Muscle of leg (tissue), 11 donors: ENCODE measurements around the gene INHBB. TPM values are rescaled to one million over a fixed set of nuclear protein-coding genes. Genes with fewer than 3 reads are reported as not detected.

Source experiments
- DNase-seq: peaks from one replicate; pipeline ENCODE4 v3.0.0; 2013
- H3K27ac ChIP-seq: one replicate; pipeline ENCODE4 v1.5.1; 2013; ENCODE audit warnings: mild to moderate bottlenecking, low read length, control low read depth
- H3K27me3 ChIP-seq: one replicate; pipeline ENCODE4 v1.6.1; 2013; ENCODE audit warnings: low read length; ENCODE audit not compliant: control insufficient read depth, insufficient read depth
- H3K36me3 ChIP-seq: one replicate; pipeline ENCODE4 v1.6.1; 2013; ENCODE audit warnings: low read length; ENCODE audit not compliant: control insufficient read depth, insufficient read depth
- H3K4me1 ChIP-seq: one replicate; pipeline ENCODE4 v1.6.1; 2013; ENCODE audit warnings: low read length; ENCODE audit not compliant: control insufficient read depth, insufficient read depth
- H3K4me3 ChIP-seq: one replicate; pipeline ENCODE4 v1.5.1; 2013; ENCODE audit warnings: low read length, control low read depth
- H3K9me3 ChIP-seq: replicated peaks from 2 replicates; pipeline ENCODE4 v1.6.1; 2013; ENCODE audit warnings: low read depth, low read length; ENCODE audit not compliant: control insufficient read depth
- WGBS: methylation state at CpG from one replicate; pipeline ENCODE4 v1.1.5; 2013; ENCODE audit warnings: missing lambda C conversion rate; ENCODE audit not compliant: insufficient coverage; 5-methylcytosine and 5-hydroxymethylcytosine counted together
- polyA plus RNA-seq, 8 donors: library from polyadenylated mRNA; unstranded; fragments of 120-200 nt; gene quantifications; one replicate each; pipeline versions ENCODE4 v1.2.1 to v1.2.3, GENCODE V29; 2013; ENCODE audit warnings: inconsistent platforms in 1 of 8, low replicate concordance in 1 of 8; ENCODE audit not compliant: insufficient read length in 8 of 8, insufficient read depth in 1 of 8
- total RNA-seq: library from RNA; stranded (reverse); fragments of 120-200 nt; gene quantifications from one replicate; pipeline ENCODE4 v1.2.4, GENCODE V29; 2013

The INHBB gene
- total and polyA plus RNA-seq, 9 donors: 0.24 to 1.2 (median 0.44) TPM

DNA sequence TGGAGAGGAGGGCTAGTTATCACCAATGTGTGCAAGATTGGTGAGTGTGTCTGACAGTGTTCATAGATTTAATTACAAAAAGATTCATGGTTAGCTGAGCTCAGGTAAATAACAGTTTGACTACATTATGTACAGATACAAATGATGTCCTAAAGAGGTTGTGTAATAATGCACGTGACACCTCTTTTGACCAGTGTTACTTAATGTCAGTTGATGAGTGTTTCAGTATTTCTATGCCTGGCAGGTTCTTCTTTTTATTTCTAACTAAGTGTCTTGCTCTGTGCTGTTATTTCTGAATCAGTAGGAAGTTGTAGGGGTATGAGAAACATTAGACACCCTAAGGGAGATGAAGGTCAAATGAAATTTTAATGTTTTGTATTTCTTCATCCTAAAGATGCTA is 7.9 kb upstream of the INHBB start:
- peaks cover 3% of the 10 kb centered on the region for H3K9me3 ChIP-seq
- H3K27me3 ChIP-seq: peaks cover 41% of the 10 kb centered on the region
- no peaks in the 10 kb centered on the region for H3K36me3 ChIP-seq
- H3K4me3 ChIP-seq: no peak overlapping the region
- no CpG with 5 or more reads among the region's 1 CpG for WGBS
- no peak overlapping the region for H3K27ac ChIP-seq
- no peak for DNase-seq
- peaks cover 2% of the 10 kb centered on the region for H3K4me1 ChIP-seq

DNA sequence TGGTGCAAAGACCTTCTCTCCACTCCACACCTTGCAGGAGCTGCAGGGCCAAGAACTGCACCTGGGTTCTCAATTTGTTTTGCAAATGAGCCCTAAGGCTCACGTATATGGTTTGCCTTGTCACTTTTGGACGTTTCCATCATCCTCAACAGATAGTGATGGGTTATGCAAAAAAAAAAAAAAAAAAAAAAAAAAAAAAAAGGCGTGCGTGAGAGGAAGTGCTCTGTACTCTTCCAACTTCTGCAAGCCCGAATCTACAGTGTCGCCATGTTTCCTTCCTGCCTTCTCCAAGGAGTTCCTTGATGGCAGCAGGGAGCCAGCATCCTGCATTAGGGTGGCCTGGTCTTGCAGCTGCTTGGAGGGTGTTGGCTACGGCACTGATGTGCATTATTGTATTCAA is 4.0 kb upstream of the INHBB start:
- peaks cover 67% of the 10 kb centered on the region for H3K27me3 ChIP-seq
- H3K4me1 ChIP-seq: peaks cover 25% of the 10 kb centered on the region
- 79% methylated on average over 1 of the region's 7 CpGs for WGBS
- no peaks in the 10 kb centered on the region for H3K9me3 ChIP-seq
- DNase-seq: no peak
- no peak overlapping the region for H3K4me3 ChIP-seq
- no peaks in the 10 kb centered on the region for H3K36me3 ChIP-seq
- H3K27ac ChIP-seq: no peak overlapping the region

DNA sequence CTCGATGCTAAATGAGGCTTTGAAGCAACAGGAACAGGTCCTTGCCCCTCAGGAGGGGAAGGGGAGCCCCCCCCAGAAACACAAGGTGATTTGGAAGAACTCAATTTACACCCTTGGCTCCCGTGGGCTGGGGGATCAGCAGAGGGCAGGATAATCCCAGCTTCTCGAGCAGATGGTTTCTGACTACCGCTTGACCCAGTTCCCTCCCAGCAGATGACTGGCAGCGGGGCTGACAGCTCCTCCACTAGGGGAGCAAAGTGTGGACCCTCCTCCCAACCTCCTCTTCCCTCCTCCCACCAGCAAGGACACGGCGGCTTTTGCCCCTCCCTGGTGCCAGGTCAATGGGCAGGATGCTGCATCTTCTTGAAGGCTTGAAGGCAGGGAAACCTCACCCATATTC is 3.5 kb upstream of the INHBB start:
- Histone ChIP-seq H3K4me1 (peaks cover 28% of the 10 kb centered on the region), H3K27me3 (peaks cover 72% of the 10 kb centered on the region), H3K4me3 (no peak overlapping the region), H3K27ac (no peak overlapping the region), H3K36me3 (no peaks in the 10 kb centered on the region), H3K9me3 (no peaks in the 10 kb centered on the region)
- no peak for DNase-seq
- WGBS: 38% methylated on average over 4 of the region's 7 CpGs

DNA sequence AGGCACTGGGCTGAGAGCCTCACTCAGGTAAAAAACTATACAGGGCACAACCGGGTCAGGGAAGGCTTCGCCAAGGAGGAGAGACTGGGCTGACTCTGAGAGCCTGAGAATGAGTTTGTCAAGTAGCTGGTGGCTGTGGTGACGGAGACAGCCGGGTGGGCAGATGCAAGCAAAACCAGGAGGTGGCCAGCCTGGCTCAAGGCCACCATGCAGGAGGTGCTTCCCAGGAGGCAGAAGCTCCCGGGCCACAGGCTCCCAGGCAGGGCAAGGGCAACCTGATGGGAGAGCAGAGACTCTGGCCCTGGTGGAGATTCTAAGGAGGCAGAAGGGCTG is 2.9 kb upstream of the INHBB start:
- no peak for DNase-seq

DNA sequence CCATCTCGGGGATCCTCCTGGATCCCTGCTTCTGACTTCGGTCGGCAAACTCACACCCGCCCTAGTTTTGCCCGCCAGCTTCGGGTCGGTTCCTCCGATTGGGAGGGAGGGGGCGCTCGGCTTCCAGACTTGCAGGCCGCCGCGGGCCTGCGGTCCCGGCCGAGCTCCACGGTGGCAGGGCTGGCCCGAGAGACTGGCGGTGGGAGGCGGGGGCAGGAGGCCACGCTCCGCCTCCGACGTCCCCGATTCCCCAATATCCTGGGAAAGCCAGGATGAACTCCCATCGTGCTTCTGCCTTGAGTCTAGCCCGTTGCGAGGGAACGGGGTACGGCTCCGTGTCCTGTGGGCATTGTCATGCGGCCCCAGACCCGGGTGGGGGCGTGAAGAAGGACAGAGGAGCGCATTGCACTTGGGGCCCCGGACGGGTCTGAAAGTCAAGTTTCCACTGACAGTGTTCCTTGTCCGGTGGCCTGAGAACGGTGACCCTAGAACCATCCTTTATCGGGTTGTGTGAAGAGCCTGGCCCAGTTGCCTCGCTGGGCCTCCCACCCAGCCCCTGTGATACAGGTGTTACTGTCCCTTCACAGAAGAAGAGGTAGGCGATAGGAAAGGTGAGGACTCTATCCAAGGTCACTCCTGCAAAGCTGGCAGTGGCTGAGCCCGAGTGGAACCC is 2.4 kb upstream of the INHBB start:
- 3% methylated on average over 43 of the region's 43 CpGs for WGBS
- Histone ChIP-seq H3K36me3 (no peaks in the 10 kb centered on the region), H3K27me3 (peaks cover 81% of the 10 kb centered on the region), H3K4me3 (peak overlapping the region; percentile 13), H3K4me1 (peaks cover 31% of the 10 kb centered on the region), H3K27ac (no peak overlapping the region), H3K9me3 (no peaks in the 10 kb centered on the region)
- peak; percentile 86 for DNase-seq

More for the DNA sequence above, 2.9 kb upstream of the INHBB start:
- 31% methylated on average over 5 of the region's 5 CpGs for WGBS
- peaks cover 30% of the 10 kb centered on the region for H3K4me1 ChIP-seq
- H3K36me3 ChIP-seq: no peaks in the 10 kb centered on the region
- H3K9me3 ChIP-seq: no peaks in the 10 kb centered on the region
- H3K4me3 ChIP-seq: no peak overlapping the region
- peaks cover 78% of the 10 kb centered on the region for H3K27me3 ChIP-seq
- no peak overlapping the region for H3K27ac ChIP-seq

DNA sequence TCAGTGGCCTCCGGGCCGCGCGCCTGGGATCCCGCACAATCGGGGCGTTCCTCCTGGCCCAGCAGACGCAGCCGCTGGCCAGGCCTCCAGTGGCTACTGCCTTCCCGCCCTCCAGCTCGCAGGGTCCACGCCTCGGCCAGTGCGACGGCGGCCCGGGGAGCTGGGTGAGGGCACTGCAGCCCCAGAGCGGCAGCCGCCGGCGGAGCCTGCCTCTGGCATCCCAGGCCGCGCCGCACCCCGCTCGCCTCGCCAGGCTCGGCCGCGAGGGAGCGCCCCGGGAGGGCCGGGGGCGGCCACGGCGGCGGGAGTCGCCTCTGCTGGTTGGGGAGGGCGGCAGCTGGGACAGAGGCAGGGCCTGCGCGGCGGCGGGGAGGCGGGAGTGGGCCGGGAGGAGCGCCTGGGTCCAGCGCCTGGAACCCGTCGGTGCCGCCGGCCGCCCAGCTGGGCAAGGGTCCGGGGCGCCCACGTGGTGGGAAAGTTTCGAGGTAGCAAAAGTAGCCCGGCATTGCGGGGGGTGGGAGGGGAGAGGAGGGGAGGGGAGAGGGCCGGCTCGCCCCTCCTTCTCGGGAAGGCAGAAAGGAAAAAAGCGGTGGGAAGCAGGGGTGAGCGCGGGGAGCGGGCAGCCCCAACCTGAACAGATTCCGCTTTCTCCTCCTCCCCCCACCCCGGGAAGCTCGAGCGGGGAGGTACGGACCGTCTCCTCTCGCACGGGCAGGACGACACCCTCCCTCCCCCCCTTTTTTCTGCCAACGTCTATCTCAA is 1.5 kb upstream of the INHBB start:
- 1% methylated on average over 50 of the region's 75 CpGs for WGBS
- no peak for DNase-seq
- H3K9me3 ChIP-seq: no peaks in the 10 kb centered on the region
- peak overlapping the region; percentile 21 for H3K4me3 ChIP-seq
- H3K27me3 ChIP-seq: peaks cover 83% of the 10 kb centered on the region
- H3K4me1 ChIP-seq: peaks cover 35% of the 10 kb centered on the region
- no peaks in the 10 kb centered on the region for H3K36me3 ChIP-seq
- no peak overlapping the region for H3K27ac ChIP-seq

DNA sequence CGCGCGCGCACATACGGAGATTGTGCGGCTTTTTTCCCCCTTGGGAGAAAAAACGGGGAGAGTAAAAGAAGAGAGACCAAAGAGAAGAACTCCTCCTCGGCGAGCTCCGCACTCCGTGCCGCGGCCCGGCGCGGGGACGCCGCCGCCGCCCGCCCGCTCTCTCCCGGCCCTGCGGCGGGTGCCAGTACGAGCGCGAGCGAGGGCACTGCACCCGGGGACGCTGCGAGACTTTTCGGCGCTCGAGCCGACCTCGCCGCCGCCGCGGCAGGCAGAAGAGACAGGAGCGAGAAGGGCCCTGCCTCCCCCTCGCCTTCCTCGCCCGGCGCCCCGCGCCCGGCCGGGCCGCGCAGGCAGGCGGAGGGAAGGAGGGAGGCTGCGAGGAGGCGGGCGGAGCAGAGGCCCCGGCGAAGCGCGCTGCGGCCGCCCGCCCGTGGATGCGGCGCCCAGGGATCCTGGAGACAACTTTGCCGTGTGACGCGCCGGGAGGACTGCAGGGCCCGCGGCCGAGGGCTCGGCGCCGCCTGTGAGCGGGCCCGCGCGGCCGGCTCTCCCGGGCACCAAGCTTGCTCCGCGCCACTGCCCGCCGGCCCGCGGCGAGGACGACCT is 857 bp upstream of the INHBB start:
- Histone ChIP-seq H3K9me3 (no peaks in the 10 kb centered on the region), H3K27me3 (peaks cover 84% of the 10 kb centered on the region), H3K27ac (no peak overlapping the region), H3K4me3 (peak overlapping the region; percentile 21), H3K4me1 (peaks cover 35% of the 10 kb centered on the region), H3K36me3 (no peaks in the 10 kb centered on the region)
- under 1% methylated on average over 85 of the region's 90 CpGs for WGBS
- no peak for DNase-seq

DNA sequence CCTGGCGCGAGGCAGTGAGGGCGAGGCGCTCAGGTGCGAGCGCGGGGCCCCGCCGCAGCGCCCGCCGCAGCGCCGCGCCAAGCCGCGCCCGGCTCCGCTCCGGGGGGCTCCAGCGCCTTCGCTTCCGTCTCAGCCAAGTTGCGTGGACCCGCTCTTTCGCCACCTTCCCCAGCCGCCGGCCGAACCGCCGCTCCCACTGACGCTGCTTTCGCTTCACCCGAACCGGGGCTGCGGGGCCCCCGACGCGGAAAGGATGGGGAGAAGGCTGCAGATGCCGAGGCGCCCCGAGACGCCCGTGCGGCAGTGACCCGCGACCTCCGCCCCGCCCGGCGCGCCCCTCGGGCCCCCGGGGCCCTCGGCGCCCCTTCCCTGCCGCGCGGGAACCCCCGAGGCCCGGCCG is 328 bp upstream of the INHBB start:
- Histone ChIP-seq H3K27me3 (peaks cover 83% of the 10 kb centered on the region), H3K4me3 (peak overlapping the region; percentile 33), H3K36me3 (no peaks in the 10 kb centered on the region), H3K4me1 (peaks cover 35% of the 10 kb centered on the region), H3K9me3 (no peaks in the 10 kb centered on the region), H3K27ac (no peak overlapping the region)
- WGBS: under 1% methylated on average over 56 of the region's 62 CpGs
- DNase-seq: no peak

DNA sequence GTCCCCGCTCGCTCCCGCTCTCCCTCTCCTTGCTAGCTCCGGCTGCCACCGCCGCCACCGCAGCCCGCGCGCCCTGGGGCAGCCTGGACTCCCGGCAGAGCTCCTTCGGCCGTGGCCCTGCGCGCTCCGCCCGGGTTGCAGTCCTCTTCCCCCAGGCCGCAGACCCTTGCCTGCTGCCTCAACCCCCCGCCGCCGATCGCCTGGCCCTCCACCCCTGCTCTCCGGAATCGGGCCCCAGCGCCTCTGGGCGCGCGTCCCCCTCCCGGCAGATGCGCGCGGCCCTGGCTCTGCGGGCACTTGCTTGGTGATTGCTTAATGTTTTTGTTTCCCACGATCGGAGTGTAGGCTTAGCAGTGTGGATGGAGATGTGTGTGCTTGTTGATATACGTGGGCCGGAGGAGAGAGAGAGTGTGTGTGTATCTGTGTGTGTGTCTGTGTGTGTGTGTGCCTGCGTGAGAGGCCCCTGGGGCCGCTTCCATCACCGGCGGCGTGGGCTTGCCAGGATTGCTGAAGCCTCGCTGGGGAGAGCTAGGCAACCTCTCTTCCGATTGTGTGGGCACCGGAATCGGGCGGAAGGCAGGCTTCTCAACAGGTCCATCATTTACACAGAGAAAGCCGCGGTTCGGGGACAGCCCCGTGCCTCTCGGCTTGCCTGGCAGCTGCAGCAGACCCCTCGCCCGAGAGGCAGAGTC is 877 bp downstream of the INHBB start:
- Histone ChIP-seq H3K27ac (no peak overlapping the region), H3K4me1 (peaks cover 35% of the 10 kb centered on the region), H3K4me3 (no peak overlapping the region), H3K36me3 (no peaks in the 10 kb centered on the region), H3K27me3 (peaks cover 82% of the 10 kb centered on the region), H3K9me3 (no peaks in the 10 kb centered on the region)
- DNase-seq: no peak
- 0% methylated on average over 24 of the region's 54 CpGs for WGBS
